Activated naive CD4-positive, alpha-beta T cell treated with anti-CD3 and anti-CD28 coated beads, Interleukin-2, amount 50 U/mL, for 72 hours (primary cell): ENCODE results near the gene PLEKHH2. TPM values are rescaled to one million over a fixed set of nuclear protein-coding genes. Genes with fewer than 3 reads are reported as not detected.
"Not testable (repeated sequence)": the region's sequence is repeated elsewhere in the genome, so short reads cannot be mapped to it uniquely, and the experiment has no call there.

ENCODE experiments used
- ATAC-seq, 2 donors: fragments of 150-1000 bp; cut with Tn5 transposase; 2 replicates each; pipeline ENCODE4 v1.10.0; 2021; ENCODE audit warnings: mild to moderate bottlenecking in 2 of 2, moderate library complexity in 2 of 2
- DNase-seq, 2 donors: peaks; one replicate each; pipeline ENCODE4 v3.0.0; 2021 to 2022; ENCODE audit warnings: low spot score in 2 of 2
- H3K27ac Mint-ChIP-seq, 2 donors: one replicate each; pipeline ENCODE4 v1.8.0; 2022; ENCODE audit warnings: mild to moderate bottlenecking in 2 of 2, mixed read lengths in 2 of 2
- H3K36me3 Mint-ChIP-seq, 2 donors: one replicate each; pipeline ENCODE4 v1.8.0; 2022; ENCODE audit warnings: mixed read lengths in 2 of 2
- H3K9me3 Mint-ChIP-seq, 2 donors: one replicate each; pipeline ENCODE4 v1.8.0; 2022; ENCODE audit warnings: mixed read lengths in 2 of 2
- total RNA-seq, 2 donors: library from RNA; stranded (reverse); gene quantifications; one replicate each; pipeline ENCODE4 v1.2.3, GENCODE V29; 2022

The PLEKHH2 gene
- total RNA-seq, 2 donors from 2014 or later: 2.4 to 8.6 TPM

DNA sequence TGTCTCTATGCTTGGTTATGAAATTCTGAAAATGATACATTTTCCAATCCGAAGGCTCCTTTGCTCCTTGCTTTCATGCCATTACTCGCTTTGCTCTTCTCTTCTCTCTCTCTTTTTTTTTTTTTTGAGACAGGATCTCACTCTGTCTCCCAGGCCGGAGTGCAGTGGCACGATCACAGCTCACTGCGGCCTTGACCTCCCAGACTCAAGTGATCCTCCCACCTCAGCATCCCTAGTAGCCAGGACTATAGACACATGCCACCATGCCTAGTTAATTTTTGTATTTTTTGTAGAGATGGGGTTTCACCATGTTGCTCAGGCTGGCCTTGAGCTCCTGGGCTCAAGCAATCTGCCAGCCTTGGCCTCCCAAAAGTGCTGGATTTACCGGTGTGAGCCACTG is 61.1 kb downstream of the PLEKHH2 start:
- not testable (repeated sequence) for DNase-seq, H3K36me3 Mint-ChIP-seq

DNA sequence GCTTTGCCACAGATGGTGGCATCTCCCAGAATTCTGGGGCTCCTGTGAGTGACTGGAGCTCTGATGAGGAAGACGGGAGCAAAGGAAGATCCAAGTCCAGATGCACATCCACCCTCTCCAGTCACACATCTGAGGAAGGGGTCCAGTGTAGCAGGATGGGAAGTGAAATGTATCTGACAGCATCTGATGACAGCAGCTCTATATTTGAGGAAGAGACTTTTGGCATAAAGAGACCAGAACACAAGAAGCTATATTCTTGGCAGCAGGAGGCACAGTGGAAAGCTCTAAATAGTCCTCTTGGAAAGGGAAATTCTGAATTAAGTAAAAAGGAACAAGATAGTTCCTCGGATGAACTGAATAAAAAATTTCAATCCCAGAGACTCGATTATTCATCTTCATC is 62.7 kb downstream of the PLEKHH2 start:
- no peak for DNase-seq
- Mint-ChIP-seq H3K9me3 (no peaks in the 10 kb centered on the region), H3K36me3 (no peaks in the 10 kb centered on the region), H3K27ac (no peak overlapping the region)
- ATAC-seq: no peak

More for the DNA sequence above, 61.1 kb downstream of the PLEKHH2 start:
- ATAC-seq, H3K9me3 Mint-ChIP-seq, H3K27ac Mint-ChIP-seq: not testable (repeated sequence)

DNA sequence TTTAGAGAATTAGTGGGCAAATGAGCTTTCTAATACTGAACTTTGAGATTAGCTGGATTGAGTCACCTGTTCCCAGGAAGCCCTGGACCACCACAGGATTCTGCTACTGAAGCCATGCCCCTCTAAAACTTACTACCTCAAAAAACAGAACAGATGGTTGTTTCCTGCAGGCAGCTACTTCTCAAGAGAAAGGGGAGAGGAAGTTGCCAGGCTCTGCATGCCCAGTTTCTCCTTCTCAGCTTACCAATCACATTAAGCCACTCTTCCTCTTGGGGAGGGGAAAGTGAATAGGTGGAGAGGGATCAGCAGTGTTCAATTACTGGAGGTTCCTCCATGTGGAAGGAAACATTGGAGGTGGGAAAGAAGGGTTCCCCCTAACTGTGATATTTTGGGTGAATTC is 64.1 kb downstream of the PLEKHH2 start:
- Mint-ChIP-seq H3K9me3 (no peaks in the 10 kb centered on the region), H3K27ac (peak overlapping the region in 1 of 2 donors; percentile 4), H3K36me3 (no peaks in the 10 kb centered on the region)
- ATAC-seq: no peak
- no peak for DNase-seq

DNA sequence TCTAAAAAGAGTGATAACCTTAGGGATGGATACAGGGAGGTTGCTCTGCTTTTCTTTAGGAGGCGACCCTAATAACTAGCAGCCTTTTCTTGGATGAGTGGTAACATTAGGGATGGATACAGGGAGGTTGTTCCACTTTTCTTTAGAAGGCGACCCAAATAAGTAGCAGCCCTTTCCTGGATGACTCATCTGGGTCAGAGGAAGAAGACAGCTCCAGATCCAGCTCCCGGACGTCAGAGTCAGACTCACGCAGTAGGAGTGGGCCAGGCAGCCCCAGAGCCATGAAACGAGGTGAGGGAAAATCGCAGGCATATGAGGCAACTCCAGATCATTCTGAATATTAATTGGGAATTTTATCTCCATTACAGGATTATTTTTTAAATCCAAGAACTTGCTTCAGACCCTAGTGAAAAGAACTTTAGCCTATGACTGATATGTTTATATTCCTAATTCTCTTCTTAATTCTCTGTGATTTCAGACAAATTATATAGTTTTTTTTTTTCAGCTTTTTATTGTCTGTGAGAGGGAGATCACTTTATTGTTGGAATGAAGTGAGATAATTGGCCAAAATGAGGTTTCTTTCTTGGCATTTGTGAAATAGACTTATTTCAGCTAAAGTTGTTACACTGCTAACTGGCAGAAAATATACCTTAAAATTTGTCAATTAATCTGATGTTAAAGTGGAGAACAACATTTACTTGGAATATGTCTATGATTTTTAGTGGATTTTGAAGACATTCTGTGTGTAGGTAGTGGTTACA is 70.4 kb downstream of the PLEKHH2 start:
- no peak for ATAC-seq
- Mint-ChIP-seq H3K36me3 (no peaks in the 10 kb centered on the region), H3K27ac (no peak overlapping the region), H3K9me3 (no peaks in the 10 kb centered on the region)
- DNase-seq: no peak

DNA sequence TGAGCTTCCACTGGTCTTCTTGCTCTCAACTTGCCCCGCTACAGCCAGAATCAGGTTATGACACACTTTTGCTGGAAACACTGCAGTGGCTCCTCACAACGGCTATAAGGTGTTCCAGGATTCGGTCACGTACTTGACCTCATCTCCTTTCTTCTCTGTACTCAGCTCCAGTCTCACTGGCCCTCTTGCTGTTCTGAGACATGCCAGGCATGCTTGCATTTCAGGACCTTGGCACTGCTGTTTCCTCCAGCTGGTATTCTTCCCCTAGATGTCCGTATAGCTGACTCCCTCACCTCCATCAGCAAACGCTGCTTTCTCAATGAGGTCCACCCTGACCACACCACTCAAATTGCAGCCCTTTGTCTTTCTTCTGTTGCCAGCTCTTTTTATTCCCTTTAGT is 71.1 kb downstream of the PLEKHH2 start:
- Mint-ChIP-seq H3K36me3 (no peaks in the 10 kb centered on the region), H3K9me3 (no peaks in the 10 kb centered on the region), H3K27ac (no peak overlapping the region)
- DNase-seq (no peak), ATAC-seq (no peak)

DNA sequence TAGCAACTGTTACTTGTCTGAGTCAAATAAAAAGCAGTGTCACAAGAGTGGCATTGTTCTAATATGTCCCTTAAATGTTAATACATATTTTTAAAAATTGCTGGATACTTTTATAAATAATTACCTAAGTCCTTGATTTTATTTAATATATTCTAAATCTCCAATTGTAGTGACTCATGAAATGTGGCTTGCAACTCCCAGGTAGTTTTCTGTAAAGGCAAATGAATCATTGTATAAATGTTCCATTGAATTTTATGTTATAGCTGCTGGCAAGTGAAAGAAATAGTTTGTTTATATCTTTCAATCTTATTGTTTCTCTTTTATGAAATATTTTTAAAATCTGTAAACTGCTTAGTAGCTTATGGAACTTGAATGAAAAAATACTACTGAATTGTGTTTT is 71.8 kb downstream of the PLEKHH2 start:
- Mint-ChIP-seq H3K36me3 (no peaks in the 10 kb centered on the region), H3K9me3 (no peaks in the 10 kb centered on the region), H3K27ac (no peak overlapping the region)
- DNase-seq (no peak), ATAC-seq (no peak)

DNA sequence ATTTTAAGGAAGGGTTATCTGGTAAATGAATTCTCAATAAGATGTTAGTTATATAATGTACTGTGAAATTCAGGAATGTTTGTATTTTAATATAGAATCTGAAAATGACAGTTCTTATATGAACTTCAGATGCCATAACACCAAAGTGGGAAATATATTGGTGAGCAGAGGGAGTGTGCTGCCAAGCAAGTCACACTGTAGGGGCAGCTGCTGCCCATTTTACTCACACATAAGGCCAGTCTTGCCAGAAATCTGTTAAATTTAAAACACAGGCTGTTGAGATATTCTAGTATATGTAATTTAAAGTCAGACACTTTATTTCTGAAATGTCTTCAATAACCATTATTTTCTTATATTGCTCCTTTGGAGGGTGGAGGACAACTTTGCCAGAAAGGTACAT is 73.8 kb downstream of the PLEKHH2 start:
- Mint-ChIP-seq H3K36me3 (no peaks in the 10 kb centered on the region), H3K27ac (no peak overlapping the region), H3K9me3 (no peaks in the 10 kb centered on the region)
- ATAC-seq (no peak), DNase-seq (no peak)

DNA sequence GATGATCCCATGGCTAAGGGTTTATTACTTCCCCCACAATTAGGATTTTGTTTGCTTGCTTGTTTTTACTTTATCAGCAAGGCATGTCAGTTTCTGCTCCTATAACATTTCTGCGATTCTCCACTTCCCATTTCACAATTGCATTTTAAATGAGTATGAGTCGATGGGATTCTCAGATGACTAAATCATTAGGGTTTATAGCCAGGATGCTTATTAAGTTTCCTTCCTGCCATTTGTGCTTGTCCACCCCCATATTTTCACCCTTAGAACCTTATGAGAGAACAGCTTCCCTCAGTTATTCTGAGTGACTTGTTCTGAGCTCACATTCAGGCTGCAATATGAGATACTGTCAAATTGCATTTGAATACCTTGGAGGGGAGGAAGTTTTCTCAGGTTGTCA is 77.1 kb downstream of the PLEKHH2 start:
- Mint-ChIP-seq H3K36me3 (no peaks in the 10 kb centered on the region), H3K27ac (no peak overlapping the region), H3K9me3 (no peaks in the 10 kb centered on the region)
- DNase-seq: no peak
- no peak for ATAC-seq

DNA sequence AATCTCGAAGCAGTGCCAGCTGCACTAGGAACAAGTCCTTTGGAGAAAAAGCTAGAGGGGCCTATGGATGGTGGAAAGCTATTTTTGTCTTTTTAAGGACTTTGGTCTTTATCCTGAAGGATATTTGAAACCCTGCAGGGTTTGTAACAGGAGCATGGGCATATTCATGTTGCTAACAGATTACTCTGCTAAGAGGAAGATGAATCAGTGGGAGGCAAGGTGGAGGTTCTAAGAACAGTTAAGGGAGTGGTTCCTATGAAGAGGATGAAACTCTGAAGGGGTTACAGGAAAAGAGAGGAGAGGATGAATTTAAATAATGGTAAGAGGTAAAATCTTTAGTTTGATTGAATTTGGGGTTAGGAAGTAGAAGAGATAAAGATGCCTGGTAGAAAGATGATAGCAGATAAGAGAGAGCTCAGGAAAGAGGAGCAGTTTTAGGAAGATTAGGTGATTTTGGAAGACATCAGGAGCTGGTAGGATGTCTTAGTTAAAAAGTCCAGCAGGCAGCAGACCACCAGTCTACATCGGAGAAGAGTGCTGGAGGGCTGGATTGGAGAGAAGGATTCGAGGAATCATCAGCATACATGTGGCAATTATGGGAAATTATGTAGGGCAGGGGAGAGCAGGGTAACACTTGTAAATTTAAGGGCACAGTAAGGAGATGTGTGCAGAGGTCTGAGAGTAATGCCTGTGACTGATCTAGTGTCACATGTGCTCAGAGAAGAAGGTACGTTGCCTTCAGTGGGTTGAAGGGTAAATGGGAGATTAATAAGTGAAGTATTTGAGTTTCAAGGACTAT is 78.4 kb downstream of the PLEKHH2 start:
- no peaks in the 10 kb centered on the region for H3K9me3 Mint-ChIP-seq
- DNase-seq (no peak), ATAC-seq (no peak)
- H3K36me3 Mint-ChIP-seq: no peaks in the 10 kb centered on the region
- no peak overlapping the region for H3K27ac Mint-ChIP-seq

DNA sequence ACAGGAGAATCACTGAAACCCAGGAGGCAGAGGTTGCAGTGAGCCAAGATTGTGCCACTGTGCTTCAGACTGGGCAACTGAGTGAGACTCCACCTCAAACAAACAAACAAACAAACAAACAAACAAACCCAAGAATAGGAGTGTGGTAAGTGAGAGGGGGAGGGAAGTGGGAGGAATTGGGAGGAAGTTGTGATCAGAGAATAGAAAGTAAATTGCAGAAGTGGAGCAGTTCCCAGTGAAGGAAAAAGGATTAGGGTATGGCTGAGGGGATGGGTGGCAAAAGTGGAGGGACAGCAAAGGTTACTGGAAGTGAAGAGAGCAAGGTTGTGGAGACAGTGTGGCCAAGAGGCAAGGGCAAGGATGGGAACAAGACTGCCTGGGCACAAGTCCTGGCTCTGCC is 80.3 kb downstream of the PLEKHH2 start:
- no peaks in the 10 kb centered on the region for H3K36me3 Mint-ChIP-seq
- H3K9me3 Mint-ChIP-seq: no peaks in the 10 kb centered on the region
- ATAC-seq (no peak), DNase-seq (no peak)
- H3K27ac Mint-ChIP-seq: peak overlapping the region in 1 of 2 donors; percentile 13

DNA sequence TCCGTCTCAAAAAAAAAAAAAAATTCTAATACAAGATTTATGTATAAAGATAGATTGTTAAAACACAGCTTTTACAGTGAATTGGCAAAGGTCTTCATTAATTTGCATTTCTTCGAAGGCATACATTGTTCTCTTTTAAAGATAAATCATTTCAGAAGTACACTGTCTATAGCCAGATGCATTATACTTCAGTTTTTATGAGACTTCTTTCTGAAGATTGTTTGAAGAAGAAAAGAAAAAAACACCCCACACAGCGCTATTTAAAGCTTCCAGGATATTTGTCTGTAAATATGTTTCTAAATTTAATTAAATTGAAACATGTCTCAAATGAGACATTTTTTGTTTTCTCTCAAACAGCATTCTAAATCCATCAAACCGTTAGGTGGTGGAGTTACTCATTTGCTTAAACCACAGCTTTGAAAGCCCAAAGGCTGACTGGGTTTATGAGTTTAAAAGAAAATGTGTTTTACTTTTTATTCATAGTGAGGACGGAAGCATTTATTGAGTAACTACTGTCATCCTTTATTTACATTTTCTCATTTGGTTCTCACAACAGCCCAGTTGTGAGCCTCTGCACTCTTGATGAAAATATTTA is 81.6 kb downstream of the PLEKHH2 start:
- ATAC-seq (no peak), DNase-seq (no peak)
- H3K36me3 Mint-ChIP-seq: no peaks in the 10 kb centered on the region

DNA sequence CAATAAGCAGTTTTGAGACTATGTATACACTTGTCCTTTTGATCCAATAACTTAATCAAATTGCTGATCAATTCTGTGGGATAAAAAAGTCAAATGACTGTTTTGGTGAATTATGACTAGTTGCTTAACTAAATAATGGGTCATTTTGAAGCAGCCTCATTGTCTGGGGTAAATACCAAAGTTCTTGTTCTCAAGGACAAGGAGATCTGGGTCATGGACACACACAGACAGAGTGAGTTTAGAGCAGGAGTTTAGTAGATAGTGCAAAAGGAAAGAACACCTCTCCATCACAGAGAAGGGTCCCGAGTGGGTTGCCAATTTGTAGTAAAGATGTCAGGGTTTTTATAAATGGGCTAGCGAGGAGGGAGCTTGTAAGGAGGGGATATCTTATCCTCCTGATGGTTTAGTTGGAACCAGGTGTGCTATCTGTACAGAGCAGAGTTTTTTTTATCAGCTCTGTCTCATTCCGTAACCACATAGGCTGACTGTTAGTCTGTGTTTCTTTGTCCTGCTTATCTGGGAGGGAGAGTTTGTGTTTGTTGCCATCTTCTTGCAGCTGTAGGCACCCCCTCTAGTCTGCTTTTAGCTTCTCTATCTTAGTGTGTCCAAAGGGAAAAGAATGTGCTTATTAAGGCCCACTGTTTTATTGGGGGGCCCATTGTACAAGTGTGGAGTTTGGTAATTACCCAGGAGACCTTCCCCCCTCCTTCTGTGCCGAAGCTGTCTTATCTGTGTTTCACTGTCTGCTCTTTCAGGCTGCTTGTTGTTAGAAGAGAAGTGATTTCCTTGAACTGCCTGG is 87.9 kb downstream of the PLEKHH2 start:
- no peak for ATAC-seq
- Mint-ChIP-seq H3K9me3 (no peaks in the 10 kb centered on the region), H3K27ac (no peak overlapping the region), H3K36me3 (no peaks in the 10 kb centered on the region)
- DNase-seq: no peak

More for the DNA sequence above, 81.6 kb downstream of the PLEKHH2 start:
- Mint-ChIP-seq H3K9me3 (no peaks in the 10 kb centered on the region), H3K27ac (no peak overlapping the region)

DNA sequence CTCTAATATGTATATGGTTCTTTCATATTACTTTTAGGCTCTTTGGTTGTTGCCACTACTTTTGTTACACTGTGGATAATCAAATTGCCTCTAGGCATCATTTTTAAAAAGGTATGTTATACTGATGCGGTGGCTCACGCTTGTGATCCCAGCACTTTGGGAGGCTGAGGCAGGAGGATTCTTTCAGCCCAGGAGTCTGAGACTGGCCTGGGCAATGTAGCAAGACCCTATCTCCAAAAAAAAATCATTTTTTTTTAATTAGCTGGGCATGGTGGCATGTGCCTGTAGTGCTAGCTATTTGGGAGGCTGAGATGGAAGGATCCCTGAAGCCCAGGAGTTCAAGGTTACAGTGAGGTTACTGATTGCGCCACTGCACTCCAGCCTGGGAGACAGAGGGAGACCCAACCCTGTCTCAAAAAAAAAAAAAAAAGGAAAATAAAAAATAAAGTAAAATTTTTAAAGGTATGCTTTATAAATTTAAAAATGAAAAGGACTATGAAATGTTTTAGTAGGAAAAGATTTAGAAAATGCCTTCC is 88.7 kb downstream of the PLEKHH2 start:
- H3K9me3 Mint-ChIP-seq: no peaks in the 10 kb centered on the region
- no peaks in the 10 kb centered on the region for H3K36me3 Mint-ChIP-seq
- no peak for ATAC-seq
- no peak for DNase-seq
- no peak overlapping the region for H3K27ac Mint-ChIP-seq

DNA sequence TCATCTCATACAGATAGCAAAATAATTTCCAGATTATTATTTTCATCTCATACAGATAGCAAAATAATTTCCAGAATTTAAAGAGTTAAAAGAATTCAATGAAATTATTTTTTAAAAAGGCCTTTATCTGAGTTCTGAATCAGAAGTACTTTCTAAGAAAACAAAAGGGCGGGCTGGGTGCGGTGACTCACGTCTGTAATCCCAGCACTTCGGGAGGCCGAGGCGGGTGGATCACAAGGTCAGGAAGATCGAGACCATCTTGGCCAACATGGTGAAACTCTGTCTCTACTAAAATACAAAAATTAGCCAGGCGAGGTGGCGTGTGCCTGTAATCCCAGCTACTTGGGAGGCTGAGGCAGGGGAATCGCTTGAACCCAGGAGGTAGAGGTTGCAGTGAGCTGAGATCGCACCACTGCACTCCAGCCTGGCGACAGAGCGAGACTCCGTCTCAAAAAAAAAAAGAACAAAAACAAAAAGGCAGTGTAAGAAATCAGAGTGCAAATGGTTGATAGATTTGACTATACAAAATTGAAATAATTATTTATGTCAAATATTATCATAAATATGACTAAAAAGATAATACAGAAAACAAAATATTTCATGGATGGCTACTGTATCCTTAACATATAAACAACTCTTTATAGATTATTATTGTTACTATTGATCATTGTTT is 90.0 kb downstream of the PLEKHH2 start:
- not testable (repeated sequence) for H3K9me3 Mint-ChIP-seq, H3K27ac Mint-ChIP-seq, DNase-seq, H3K36me3 Mint-ChIP-seq, ATAC-seq

DNA sequence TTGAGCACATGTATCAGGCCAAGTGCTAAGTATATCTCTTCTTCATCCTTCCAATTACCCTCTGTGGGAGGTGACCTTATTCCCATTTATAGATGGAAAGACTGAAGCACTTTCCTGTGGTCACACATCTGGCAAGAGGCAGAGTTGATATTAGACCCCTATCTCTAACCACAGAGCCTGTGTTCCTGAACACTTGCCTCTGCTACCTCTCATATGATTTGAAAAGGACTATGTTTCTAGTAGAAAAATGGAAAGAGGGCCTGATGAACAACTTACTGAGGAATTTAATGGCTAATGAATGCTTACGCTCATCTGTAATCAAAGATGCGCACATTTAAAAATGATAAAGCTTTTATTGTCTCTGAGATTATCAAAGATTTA is 90.6 kb downstream of the PLEKHH2 start:
- no peak for DNase-seq
- ATAC-seq: no peak
- no peaks in the 10 kb centered on the region for H3K36me3 Mint-ChIP-seq
- H3K27ac Mint-ChIP-seq: no peak overlapping the region
- H3K9me3 Mint-ChIP-seq: no peaks in the 10 kb centered on the region

DNA sequence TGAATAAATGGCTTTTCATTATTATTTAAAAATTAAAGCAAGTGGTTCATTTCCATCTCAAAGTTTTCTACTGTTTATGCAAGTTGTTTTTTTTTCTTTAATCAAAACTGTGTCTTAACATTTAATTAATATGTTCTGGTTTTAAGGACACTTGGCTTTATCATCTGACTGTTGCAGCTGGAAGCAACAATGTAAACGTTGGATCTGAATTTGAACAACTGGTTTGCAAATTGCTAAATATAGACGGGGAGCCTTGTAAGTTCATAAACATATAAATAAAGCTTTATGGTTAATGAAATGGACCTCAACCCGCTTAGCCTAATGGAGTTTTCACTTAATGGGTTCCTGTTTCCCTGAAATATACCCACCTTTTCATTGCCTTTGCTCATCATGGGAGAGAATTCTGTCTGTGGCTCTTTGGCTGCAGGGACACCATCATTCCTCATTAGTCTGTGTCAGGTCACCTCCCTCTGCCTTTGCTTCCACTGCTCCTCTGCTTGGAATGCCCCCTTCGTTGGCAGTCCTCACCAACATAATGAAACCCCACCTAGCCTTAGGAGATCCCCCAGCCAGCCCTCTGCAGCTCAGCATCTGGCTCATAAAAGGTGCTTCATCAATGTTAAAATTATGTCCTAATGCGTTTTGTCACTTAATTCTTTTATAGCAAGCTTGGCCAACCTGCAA is 92.6 kb downstream of the PLEKHH2 start:
- no peaks in the 10 kb centered on the region for H3K36me3 Mint-ChIP-seq
- no peaks in the 10 kb centered on the region for H3K9me3 Mint-ChIP-seq
- no peak overlapping the region for H3K27ac Mint-ChIP-seq
- DNase-seq (no peak), ATAC-seq (no peak)
